SK-N-SH treated with all-trans-retinoic acid at 6 μM for 48 hours (cell line): Measurements from ENCODE around the gene SLC2A2.

Experiments
- CREB5 ChIP-seq: fragments of 250-450 bp; sonication (Bioruptor Pico); IDR thresholded peaks from 2 replicates; pipeline ENCODE4 v1.5.1; 2020; ENCODE audit warnings: low read depth, mild to moderate bottlenecking, moderate library complexity
- CSRNP3 ChIP-seq: fragments of 250-450 bp; sonication (Bioruptor Pico); IDR thresholded peaks from 2 replicates; pipeline ENCODE4 v1.5.1; 2021; ENCODE audit warnings: mild to moderate bottlenecking, moderate library complexity
- OSR1 ChIP-seq: fragments of 250-450 bp; sonication (Bioruptor Pico); IDR thresholded peaks from 2 replicates; pipeline ENCODE4 v1.8.0; 2022; ENCODE audit warnings: moderate library complexity, mild to moderate bottlenecking, inconsistent platforms
- PATZ1 ChIP-seq: fragments of 250-450 bp; sonication (Bioruptor Pico); IDR thresholded peaks from 2 replicates; pipeline ENCODE4 v1.8.0; 2020; ENCODE audit warnings: mild to moderate bottlenecking, moderate library complexity, borderline replicate concordance
- RARB ChIP-seq: fragments of 250-450 bp; sonication (Bioruptor Pico); IDR thresholded peaks from 2 replicates; pipeline ENCODE4 v1.8.0; 2021; ENCODE audit warnings: mild to moderate bottlenecking, moderate library complexity
- TCF4 ChIP-seq: fragments of 250-450 bp; sonication (Bioruptor Pico); IDR thresholded peaks from 2 replicates; pipeline ENCODE4 v1.8.0; 2021; ENCODE audit warnings: mild to moderate bottlenecking, moderate library complexity, borderline replicate concordance
- ZC3H10 ChIP-seq: fragments of 250-450 bp; sonication (Bioruptor Pico); IDR thresholded peaks from 2 replicates; pipeline ENCODE4 v1.5.1; 2021; ENCODE audit warnings: mild to moderate bottlenecking, moderate library complexity
- ZFP3 ChIP-seq: fragments of 250-450 bp; sonication (Bioruptor Pico); IDR thresholded peaks from 2 replicates; pipeline ENCODE4 v1.5.0; 2020; ENCODE audit warnings: mild to moderate bottlenecking, moderate library complexity
- ZFP30 ChIP-seq: fragments of 450-650 bp; formaldehyde crosslinking; IDR thresholded peaks from 2 replicates; pipeline ENCODE4 v1.5.0; 2022; ENCODE audit warnings: mild to moderate bottlenecking, moderate library complexity
- ZNF565 ChIP-seq: fragments of 450-650 bp; formaldehyde crosslinking; conservative IDR thresholded peaks from 2 replicates; pipeline ENCODE4 v1.5.0; 2020; ENCODE audit warnings: low read depth, mild to moderate bottlenecking, moderate library complexity
- ZNF70 ChIP-seq: fragments of 450-650 bp; formaldehyde crosslinking; IDR thresholded peaks from 2 replicates; pipeline ENCODE4 v1.5.0; 2020; ENCODE audit warnings: mild to moderate bottlenecking, moderate library complexity

- TF ChIP-seq OSR1 = no peak
- no peak for TF ChIP-seq CSRNP3 (CRISPR knock-in tag)
- TF ChIP-seq ZNF70 (CRISPR knock-in tag) = no peak
- TF ChIP-seq TCF4 (CRISPR knock-in tag) = no peak
- no peak for TF ChIP-seq ZFP30 (CRISPR knock-in tag)
- no peak for TF ChIP-seq RARB (CRISPR knock-in tag)
- no peak for TF ChIP-seq PATZ1
- no peak for TF ChIP-seq ZNF565 (CRISPR knock-in tag)
- TF ChIP-seq ZFP3 (CRISPR knock-in tag) = no peak
- TF ChIP-seq ZC3H10 (CRISPR knock-in tag) = no peak
- TF ChIP-seq CREB5 (CRISPR knock-in tag) = no peak
These were observed 51.0 kb downstream of the SLC2A2 start for GRCh38 chr3:170975283-170976189.
